ENCODE measurements around the gene FBXO8.
A peak's percentile ranks its signal among the peaks of the same experiment; 100 is the strongest.

FBXO8 gene

GRCh38 chr4:174241162-174241561 lies 42.3 kb downstream of the FBXO8 start:
- Histone ChIP-seq H3K4me3 (no peak overlapping the region), H3K9me3 (replicated peaks in 1 of 11) (no peaks in the 10 kb centered on the region), H3K9ac (no peak overlapping the region), H3K27me3 (no peaks in the 10 kb centered on the region), H4K20me1 (no peaks in the 10 kb centered on the region), H3K4me2 (no peak overlapping the region), H3K36me3 (peaks cover 0 to 30% (median 10%) of the 10 kb centered on the region in 11 experiments; a peak in 14 of 22 replicates), H3K4me1 (no peaks in the 10 kb centered on the region), H3K27ac (no peak overlapping the region)
- no peak for TF ChIP-seq Cebpa-rat (IDR thresholded peaks at IDR 0.05)

GRCh38 chr4:174236359-174236758 lies 47.1 kb downstream of the FBXO8 start:
- no peak for TF ChIP-seq Cebpa-rat (IDR thresholded peaks at IDR 0.05)
- H3K36me3 ChIP-seq, result peaks cover 0 to 40% (median 15%) of the 10 kb centered on the region in 11 experiments; a peak in 16 of 22 replicates
- H3K9me3 ChIP-seq (replicated peaks in 1 of 11), result no peaks in the 10 kb centered on the region
- H3K27me3 ChIP-seq, result no peaks in the 10 kb centered on the region
- no peak overlapping the region for H3K4me2 ChIP-seq
- no peaks in the 10 kb centered on the region for H4K20me1 ChIP-seq
- H3K27ac ChIP-seq, result no peak overlapping the region
- no peaks in the 10 kb centered on the region for H3K4me1 ChIP-seq
- no peak overlapping the region for H3K4me3 ChIP-seq
- no peak overlapping the region for H3K9ac ChIP-seq

GRCh38 chr4:174230680-174231079 lies 52.8 kb downstream of the FBXO8 start:
- Histone ChIP-seq H3K27me3 (no peaks in the 10 kb centered on the region), H3K4me3 (no peak overlapping the region), H3K4me1 (no peaks in the 10 kb centered on the region), H3K9ac (no peak overlapping the region), H3K9me3 (replicated peaks in 1 of 11) (no peaks in the 10 kb centered on the region), H3K4me2 (no peak overlapping the region), H3K27ac (no peak overlapping the region), H3K36me3 (peaks cover 0 to 10% (median 0%) of the 10 kb centered on the region in 11 experiments; a peak in 5 of 22 replicates), H4K20me1 (no peaks in the 10 kb centered on the region)
- TF ChIP-seq Cebpa-rat (IDR thresholded peaks at IDR 0.05), result no peak

- no peak overlapping the region for H3K4me2 ChIP-seq
- no peaks in the 10 kb centered on the region for H3K4me1 ChIP-seq
- no peaks in the 10 kb centered on the region for H3K27me3 ChIP-seq
- peaks cover 0 to 8% (median 0%) of the 10 kb centered on the region in 11 experiments; a peak in 4 of 22 replicates for H3K36me3 ChIP-seq
- H3K27ac ChIP-seq, result no peak overlapping the region
- no peaks in the 10 kb centered on the region for H4K20me1 ChIP-seq
- H3K4me3 ChIP-seq, result no peak overlapping the region
- H3K9ac ChIP-seq, result no peak overlapping the region
- no peak for TF ChIP-seq Cebpa-rat (IDR thresholded peaks at IDR 0.05)
- no peaks in the 10 kb centered on the region for H3K9me3 ChIP-seq (replicated peaks in 1 of 11)
Measured at GRCh38 chr4:174230148-174230547, 53.3 kb downstream of the FBXO8 start.

- H3K36me3 ChIP-seq, result no peaks in the 10 kb centered on the region
- no peak overlapping the region for H3K4me2 ChIP-seq
- no peaks in the 10 kb centered on the region for H3K4me1 ChIP-seq
- no peak for TF ChIP-seq Cebpa-rat (IDR thresholded peaks at IDR 0.05)
- no peak overlapping the region for H3K9ac ChIP-seq
- H3K4me3 ChIP-seq, result no peak overlapping the region
- H3K9me3 ChIP-seq (replicated peaks in 1 of 11), result no peaks in the 10 kb centered on the region
- no peaks in the 10 kb centered on the region for H3K27me3 ChIP-seq
- no peaks in the 10 kb centered on the region for H4K20me1 ChIP-seq
- no peak overlapping the region for H3K27ac ChIP-seq
Measured at GRCh38 chr4:174228988-174229387, 54.5 kb downstream of the FBXO8 start.

GRCh38 chr4:174225349-174226049 lies 58.0 kb downstream of the FBXO8 start:
- Histone ChIP-seq H3K4me2 (no peak overlapping the region), H3K27me3 (peaks cover 0 to 16% (median 6%) of the 10 kb centered on the region in 11 experiments; a peak in 10 of 22 replicates), H3K9ac (no peak overlapping the region)

GRCh38 chr4:174224550-174224949 lies 58.9 kb downstream of the FBXO8 start:
- no peaks in the 10 kb centered on the region for H3K9me3 ChIP-seq (replicated peaks in 1 of 11)
- no peak overlapping the region for H3K4me2 ChIP-seq
- no peak overlapping the region for H3K27ac ChIP-seq
- H3K4me3 ChIP-seq, result no peak overlapping the region
- H3K9ac ChIP-seq, result no peak overlapping the region
- H3K27me3 ChIP-seq, result peaks cover 0 to 26% (median 14%) of the 10 kb centered on the region in 11 experiments; a peak in 13 of 22 replicates
- no peaks in the 10 kb centered on the region for H3K4me1 ChIP-seq
- peaks cover 0 to 6% (median 0%) of the 10 kb centered on the region in 11 experiments; a peak in 4 of 22 replicates for H4K20me1 ChIP-seq
- TF ChIP-seq Cebpa-rat (IDR thresholded peaks at IDR 0.05), result no peak
- H3K36me3 ChIP-seq, result no peaks in the 10 kb centered on the region

More at GRCh38 chr4:174225349-174226049, 58.0 kb downstream of the FBXO8 start:
- Histone ChIP-seq H3K9me3 (replicated peaks in 1 of 11) (no peaks in the 10 kb centered on the region), H4K20me1 (peaks cover 0 to 6% (median 0%) of the 10 kb centered on the region in 11 experiments; a peak in 4 of 22 replicates), H3K4me3 (no peak overlapping the region), H3K27ac (no peak overlapping the region), H3K4me1 (no peaks in the 10 kb centered on the region), H3K36me3 (no peaks in the 10 kb centered on the region)
- no peak for TF ChIP-seq Cebpa-rat (IDR thresholded peaks at IDR 0.05)

- H3K4me3 ChIP-seq, result no peak overlapping the region
- H3K9me3 ChIP-seq (replicated peaks in 1 of 11), result no peaks in the 10 kb centered on the region
- no peak for TF ChIP-seq Cebpa-rat (IDR thresholded peaks at IDR 0.05)
- H3K36me3 ChIP-seq, result no peaks in the 10 kb centered on the region
- no peak overlapping the region for H3K9ac ChIP-seq
- H3K27me3 ChIP-seq, result peaks cover 19 to 47% (median 36%) of the 10 kb centered on the region in 11 experiments
- no peak overlapping the region for H3K4me2 ChIP-seq
- H3K4me1 ChIP-seq, result peaks cover 6 to 11% (median 9%) of the 10 kb centered on the region in 10 experiments
- peaks cover 0 to 18% (median 12%) of the 10 kb centered on the region in 11 experiments; a peak in 16 of 22 replicates for H4K20me1 ChIP-seq
- H3K27ac ChIP-seq, result no peak overlapping the region
Measured at GRCh38 chr4:174222266-174222872, 61.1 kb downstream of the FBXO8 start.

- Histone ChIP-seq H4K20me1 (peaks cover 0 to 32% (median 23%) of the 10 kb centered on the region in 11 experiments; a peak in 17 of 22 replicates), H3K27ac (no peak overlapping the region), H3K4me2 (peak overlapping the region; percentile 79 to 100 (median 93)), H3K36me3 (no peaks in the 10 kb centered on the region), H3K4me3 (peak overlapping the region in 7 of 10 experiments; percentile 38 to 57 (median 48); a peak in 6 of 20 replicates), H3K9ac (no peak overlapping the region), H3K4me1 (peaks cover 19 to 28% (median 25%) of the 10 kb centered on the region in 10 experiments), H3K27me3 (peaks cover 60 to 87% (median 77%) of the 10 kb centered on the region in 11 experiments), H3K9me3 (replicated peaks in 1 of 11) (peaks cover 12 to 17% (median 15%) of the 10 kb centered on the region in 11 experiments)
- TF ChIP-seq Cebpa-rat (IDR thresholded peaks at IDR 0.05), result no peak
Measured at GRCh38 chr4:174218127-174218790, 65.2 kb downstream of the FBXO8 start.
